ENCODE results near the gene SELENOM.

SELENOM gene

GRCh38 chr22:31144223-31144622 lies 36.9 kb upstream of the SELENOM start:
- TF ChIP-seq POLR2AphosphoS5 (IDR thresholded peaks at IDR 0.05; ENCODE audit: low read depth) (no peak), CTCF (IDR thresholded peaks at IDR 0.05; ENCODE audit: insufficient read depth, low read length) (no peak), SPI1 (IDR thresholded peaks at IDR 0.05; ENCODE audit: borderline replicate concordance, low read depth) (no peak), GABPA (IDR thresholded peaks at IDR 0.05; ENCODE audit: low read depth) (no peak)
- TF ChIP-seq, protein P1, sequence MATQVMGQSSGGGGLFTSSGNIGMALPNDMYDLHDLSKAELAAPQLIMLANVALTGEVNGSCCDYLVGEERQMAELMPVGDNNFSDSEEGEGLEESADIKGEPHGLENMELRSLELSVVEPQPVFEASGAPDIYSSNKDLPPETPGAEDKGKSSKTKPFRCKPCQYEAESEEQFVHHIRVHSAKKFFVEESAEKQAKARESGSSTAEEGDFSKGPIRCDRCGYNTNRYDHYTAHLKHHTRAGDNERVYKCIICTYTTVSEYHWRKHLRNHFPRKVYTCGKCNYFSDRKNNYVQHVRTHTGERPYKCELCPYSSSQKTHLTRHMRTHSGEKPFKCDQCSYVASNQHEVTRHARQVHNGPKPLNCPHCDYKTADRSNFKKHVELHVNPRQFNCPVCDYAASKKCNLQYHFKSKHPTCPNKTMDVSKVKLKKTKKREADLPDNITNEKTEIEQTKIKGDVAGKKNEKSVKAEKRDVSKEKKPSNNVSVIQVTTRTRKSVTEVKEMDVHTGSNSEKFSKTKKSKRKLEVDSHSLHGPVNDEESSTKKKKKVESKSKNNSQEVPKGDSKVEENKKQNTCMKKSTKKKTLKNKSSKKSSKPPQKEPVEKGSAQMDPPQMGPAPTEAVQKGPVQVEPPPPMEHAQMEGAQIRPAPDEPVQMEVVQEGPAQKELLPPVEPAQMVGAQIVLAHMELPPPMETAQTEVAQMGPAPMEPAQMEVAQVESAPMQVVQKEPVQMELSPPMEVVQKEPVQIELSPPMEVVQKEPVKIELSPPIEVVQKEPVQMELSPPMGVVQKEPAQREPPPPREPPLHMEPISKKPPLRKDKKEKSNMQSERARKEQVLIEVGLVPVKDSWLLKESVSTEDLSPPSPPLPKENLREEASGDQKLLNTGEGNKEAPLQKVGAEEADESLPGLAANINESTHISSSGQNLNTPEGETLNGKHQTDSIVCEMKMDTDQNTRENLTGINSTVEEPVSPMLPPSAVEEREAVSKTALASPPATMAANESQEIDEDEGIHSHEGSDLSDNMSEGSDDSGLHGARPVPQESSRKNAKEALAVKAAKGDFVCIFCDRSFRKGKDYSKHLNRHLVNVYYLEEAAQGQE (IDR thresholded peaks at IDR 0.05; ENCODE audit: insufficient replicate concordance, low read depth): no peak
- H3K4me3 ChIP-seq (replicated peaks; ENCODE audit: insufficient read depth, low read length): no peak overlapping the region
- DNase-seq (ENCODE audit: low read depth in 1 of 2, low spot score in 1 of 2): no peak
- no peak overlapping the region for H3K27ac ChIP-seq (replicated peaks)
- H3K27me3 ChIP-seq (ENCODE audit: insufficient read depth, poor library complexity, severe bottlenecking): no peaks in the 10 kb centered on the region

GRCh38 chr22:31143537-31143936 lies 36.2 kb upstream of the SELENOM start:
- Histone ChIP-seq H3K4me3 (replicated peaks; ENCODE audit: insufficient read depth, low read length) (no peak overlapping the region), H3K27ac (replicated peaks) (no peak overlapping the region), H3K27me3 (ENCODE audit: insufficient read depth, poor library complexity, severe bottlenecking) (no peaks in the 10 kb centered on the region)
- DNase-seq (ENCODE audit: low read depth in 1 of 2, low spot score in 1 of 2): no peak
- TF ChIP-seq SPI1 (IDR thresholded peaks at IDR 0.05; ENCODE audit: borderline replicate concordance, low read depth): no peak
- TF ChIP-seq, protein P1 (IDR thresholded peaks at IDR 0.05; ENCODE audit: insufficient replicate concordance, low read depth): no peak
- TF ChIP-seq GABPA (IDR thresholded peaks at IDR 0.05; ENCODE audit: low read depth): no peak
- no peak for TF ChIP-seq CTCF (IDR thresholded peaks at IDR 0.05; ENCODE audit: insufficient read depth, low read length)
- no peak for TF ChIP-seq POLR2AphosphoS5 (IDR thresholded peaks at IDR 0.05; ENCODE audit: low read depth)

- no peak overlapping the region for H3K27ac ChIP-seq (replicated peaks)
- no peak for DNase-seq (ENCODE audit: low read depth in 1 of 2, low spot score in 1 of 2)
- TF ChIP-seq, protein P1 (IDR thresholded peaks at IDR 0.05; ENCODE audit: insufficient replicate concordance, low read depth): no peak
- TF ChIP-seq POLR2AphosphoS5 (IDR thresholded peaks at IDR 0.05; ENCODE audit: low read depth) (no peak), GABPA (IDR thresholded peaks at IDR 0.05; ENCODE audit: low read depth) (no peak), SPI1 (IDR thresholded peaks at IDR 0.05; ENCODE audit: borderline replicate concordance, low read depth) (no peak), CTCF (IDR thresholded peaks at IDR 0.05; ENCODE audit: insufficient read depth, low read length) (no peak)
- H3K27me3 ChIP-seq (ENCODE audit: insufficient read depth, poor library complexity, severe bottlenecking): no peaks in the 10 kb centered on the region
- H3K4me3 ChIP-seq (replicated peaks; ENCODE audit: insufficient read depth, low read length): no peak overlapping the region
Measured at GRCh38 chr22:31143038-31143437, 35.7 kb upstream of the SELENOM start.
